PC-3 (cell line): ENCODE data around the gene ZNF777. TPM values are rescaled to one million over a fixed set of nuclear protein-coding genes. Genes with fewer than 3 reads are reported as not detected.

Experiments used
- ATAC-seq: fragments of 200-7000 bp; cut with Tn5 transposase; 2 replicates; pipeline ENCODE4 v1.9.1; 2020; ENCODE audit warnings: mild to moderate bottlenecking, moderate library complexity
- BruUV-seq: library from RNA; stranded (reverse); fragments of 400-500 nt; replicated peaks from 2 replicates; lab custom pipeline; 2021; lab: Mats Ljungman, UMichigan
- CTCF ChIA-PET: fragments of 300-600 bp; sonication (Branson Sonifier 250); formaldehyde crosslinking; loops from one replicate; lab custom pipeline; 2022; ENCODE audit warnings: antibody characterized with exemption; lab: Charles Lee
- POLR2A ChIA-PET: fragments of 300-600 bp; sonication (Branson Sonifier 250); formaldehyde crosslinking; loops from one replicate; lab custom pipeline; 2022; ENCODE audit warnings: antibody characterized with exemption; ENCODE audit not compliant: unreplicated experiment; lab: Charles Lee
- DNase-seq: peaks from one replicate; pipeline ENCODE4 v3.0.0-alpha.2; 2015
- H2AFZ ChIP-seq: fragments of 300-600 bp; sonication (generic); 2 replicates; pipeline ENCODE4 v1.6.0; 2016; ENCODE audit warnings: antibody characterized with exemption, low read length
- H3F3A ChIP-seq: fragments of 300-600 bp; sonication (generic); one replicate; pipeline ENCODE4 v1.6.0; 2017; ENCODE audit warnings: antibody characterized with exemption, low read length, control low read depth, mild to moderate bottlenecking; ENCODE audit not compliant: unreplicated experiment
- H3K27ac ChIP-seq: fragments of 300-600 bp; sonication (generic); 2 replicates; pipeline ENCODE4 v1.5.1; 2016; ENCODE audit warnings: mild to moderate bottlenecking, low read length
- H3K27me3 ChIP-seq: fragments of 300-600 bp; sonication (generic); 2 replicates; pipeline ENCODE4 v1.6.1; 2016; ENCODE audit warnings: low read length, mixed read lengths
- H3K36me3 ChIP-seq: fragments of 300-600 bp; sonication (generic); 2 replicates; pipeline ENCODE4 v1.6.1; 2016; ENCODE audit warnings: low read depth, mixed run types, low read length, mixed read lengths
- H3K4me1 ChIP-seq: fragments of 300-600 bp; sonication (generic); 2 replicates; pipeline ENCODE4 v1.5.1; 2016; ENCODE audit warnings: low read length; ENCODE audit not compliant: insufficient read depth
- H3K4me2 ChIP-seq: fragments of 300-600 bp; sonication (generic); 2 replicates; pipeline ENCODE4 v1.6.0; 2016; ENCODE audit warnings: low read length
- H3K4me3 ChIP-seq: fragments of 300-600 bp; sonication (generic); 2 replicates; pipeline ENCODE4 v1.5.1; 2016; ENCODE audit warnings: mild to moderate bottlenecking, low read length, mixed read lengths
- H3K79me2 ChIP-seq: fragments of 300-600 bp; sonication (generic); 2 replicates; pipeline ENCODE4 v1.6.1; 2017; ENCODE audit warnings: low read length, mixed read lengths
- H3K9ac ChIP-seq: fragments of 300-600 bp; sonication (generic); 2 replicates; pipeline ENCODE4 v1.6.0; 2016; ENCODE audit warnings: mild to moderate bottlenecking, low read length
- H3K9me2 ChIP-seq: fragments of 300-600 bp; sonication (generic); replicated peaks from 2 replicates; pipeline ENCODE4 v1.6.1; 2016; ENCODE audit warnings: mixed run types, low read length, mixed read lengths
- H3K9me3 ChIP-seq: fragments of 300-600 bp; sonication (generic); 2 replicates; pipeline ENCODE4 v1.6.1; 2016; ENCODE audit warnings: low read length, mixed read lengths
- H4K20me1 ChIP-seq: fragments of 300-600 bp; sonication (generic); 2 replicates; pipeline ENCODE4 v1.6.1; 2016; ENCODE audit warnings: low read length, mixed read lengths
- EZH2 ChIP-seq: fragments of 300-600 bp; sonication (generic); IDR thresholded peaks from one replicate; pipeline ENCODE4 v1.6.1; 2017; ENCODE audit warnings: antibody characterized with exemption, mild to moderate bottlenecking, low read length; ENCODE audit not compliant: unreplicated experiment
- EZH2phosphoT487 ChIP-seq: fragments of 300-600 bp; sonication (generic); IDR thresholded peaks from 2 replicates; pipeline ENCODE4 v1.6.1; 2018; ENCODE audit warnings: mild to moderate bottlenecking, antibody characterized with exemption, low read length, borderline replicate concordance
- intact Hi-C: fragments of 100-400 bp; cut with micrococcal nuclease; formaldehyde crosslinking; loops from 2 replicates; pipeline ENCODE4 v1.9.0; 2023
- total RNA-seq: library from RNA; depleted of rRNA; stranded (reverse); fragments of >200 nt; gene quantifications from 2 replicates; pipeline ENCODE4 v1.2.3, GENCODE V29; 2014
- TF ChIP-seq, protein P1 (sequence below): fragments of 300-600 bp; sonication (generic); conservative IDR thresholded peaks from 2 replicates; pipeline ENCODE4 v1.5.1; 2017; ENCODE audit warnings: antibody characterized with exemption, low read depth, mild to moderate bottlenecking, low read length

Gene ZNF777
- total RNA-seq, 1 experiment from 2014 or later: 9.9 TPM

DNA sequence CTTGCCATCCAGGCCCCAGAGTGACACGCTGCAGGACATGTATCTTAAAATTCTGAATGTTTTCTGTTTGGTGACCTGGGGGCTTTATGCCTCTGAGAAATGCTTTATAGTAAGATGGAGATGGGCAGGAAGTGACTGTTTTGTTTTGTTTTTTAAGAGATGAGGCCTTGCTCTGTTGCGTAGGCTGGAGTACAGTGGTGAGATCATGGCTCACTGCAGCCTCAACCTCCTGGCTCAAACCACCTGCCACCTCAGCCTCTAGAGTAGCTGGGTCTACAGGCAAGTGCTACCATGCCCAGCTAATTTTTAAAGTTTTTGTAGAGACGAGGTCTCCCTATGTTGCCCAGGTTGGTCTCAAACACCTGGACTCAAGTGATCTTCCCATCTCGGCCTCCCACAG lies 20.6 kb downstream of the ZNF777 start:
- CTCF ChIA-PET: no interaction called here
- Histone ChIP-seq H3K4me1 (no peaks in the 10 kb centered on the region), H2AFZ (no peak overlapping the region), H3K27me3 (no peaks in the 10 kb centered on the region), H3F3A (peaks cover 4% of the 10 kb centered on the region), H3K36me3 (peaks cover 13% of the 10 kb centered on the region), H3K27ac (no peak overlapping the region), H3K9ac (no peak overlapping the region), H4K20me1 (no peaks in the 10 kb centered on the region), H3K4me2 (no peak overlapping the region), H3K9me2 (no peaks in the 10 kb centered on the region), H3K79me2 (no peaks in the 10 kb centered on the region), H3K4me3 (no peak overlapping the region), H3K9me3 (no peaks in the 10 kb centered on the region)
- BruUV-seq: no TSS peak
- TF ChIP-seq EZH2 (no peak), EZH2phosphoT487 (no peak)
- TF ChIP-seq, protein P1, sequence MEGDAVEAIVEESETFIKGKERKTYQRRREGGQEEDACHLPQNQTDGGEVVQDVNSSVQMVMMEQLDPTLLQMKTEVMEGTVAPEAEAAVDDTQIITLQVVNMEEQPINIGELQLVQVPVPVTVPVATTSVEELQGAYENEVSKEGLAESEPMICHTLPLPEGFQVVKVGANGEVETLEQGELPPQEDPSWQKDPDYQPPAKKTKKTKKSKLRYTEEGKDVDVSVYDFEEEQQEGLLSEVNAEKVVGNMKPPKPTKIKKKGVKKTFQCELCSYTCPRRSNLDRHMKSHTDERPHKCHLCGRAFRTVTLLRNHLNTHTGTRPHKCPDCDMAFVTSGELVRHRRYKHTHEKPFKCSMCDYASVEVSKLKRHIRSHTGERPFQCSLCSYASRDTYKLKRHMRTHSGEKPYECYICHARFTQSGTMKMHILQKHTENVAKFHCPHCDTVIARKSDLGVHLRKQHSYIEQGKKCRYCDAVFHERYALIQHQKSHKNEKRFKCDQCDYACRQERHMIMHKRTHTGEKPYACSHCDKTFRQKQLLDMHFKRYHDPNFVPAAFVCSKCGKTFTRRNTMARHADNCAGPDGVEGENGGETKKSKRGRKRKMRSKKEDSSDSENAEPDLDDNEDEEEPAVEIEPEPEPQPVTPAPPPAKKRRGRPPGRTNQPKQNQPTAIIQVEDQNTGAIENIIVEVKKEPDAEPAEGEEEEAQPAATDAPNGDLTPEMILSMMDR: no peak
- DNase-seq: no peak
- POLR2A ChIA-PET: no interaction called here
- ATAC-seq: no peak
- intact Hi-C loops: no loop called here

DNA sequence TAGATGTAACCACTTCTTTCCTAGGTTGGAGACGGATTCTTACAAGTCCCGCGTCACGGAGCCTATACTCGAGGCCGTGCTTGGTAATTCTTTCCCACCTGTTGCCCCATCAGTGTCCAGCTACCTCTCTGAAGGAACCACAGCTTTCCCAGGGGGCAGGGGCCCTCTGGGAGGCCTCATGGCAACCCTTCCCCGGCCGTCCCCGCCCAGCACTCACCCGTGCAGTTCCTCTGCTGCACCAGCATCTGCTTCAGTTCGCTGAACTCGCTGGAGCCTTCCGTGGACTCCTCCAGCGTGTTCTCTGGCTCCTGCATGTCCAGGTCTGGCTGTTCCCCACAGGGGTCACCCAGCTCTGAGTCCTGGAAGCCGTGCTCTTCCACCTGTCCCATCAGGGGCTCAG lies 24.5 kb downstream of the ZNF777 start:
- ChIA-PET CTCF (no interaction called here), POLR2A (no interaction called here)
- Histone ChIP-seq H3K79me2 (no peaks in the 10 kb centered on the region), H2AFZ (no peak overlapping the region), H3K9ac (no peak overlapping the region), H4K20me1 (no peaks in the 10 kb centered on the region), H3K9me2 (no peaks in the 10 kb centered on the region), H3K4me1 (no peaks in the 10 kb centered on the region), H3K36me3 (peaks cover 13% of the 10 kb centered on the region), H3F3A (peaks cover 4% of the 10 kb centered on the region), H3K27ac (no peak overlapping the region), H3K27me3 (no peaks in the 10 kb centered on the region), H3K9me3 (no peaks in the 10 kb centered on the region), H3K4me2 (no peak overlapping the region), H3K4me3 (no peak overlapping the region)
- ATAC-seq (no peak), DNase-seq (no peak)
- BruUV-seq: no TSS peak
- TF ChIP-seq EZH2 (no peak), EZH2phosphoT487 (no peak)
- intact Hi-C loops: no loop called here

DNA sequence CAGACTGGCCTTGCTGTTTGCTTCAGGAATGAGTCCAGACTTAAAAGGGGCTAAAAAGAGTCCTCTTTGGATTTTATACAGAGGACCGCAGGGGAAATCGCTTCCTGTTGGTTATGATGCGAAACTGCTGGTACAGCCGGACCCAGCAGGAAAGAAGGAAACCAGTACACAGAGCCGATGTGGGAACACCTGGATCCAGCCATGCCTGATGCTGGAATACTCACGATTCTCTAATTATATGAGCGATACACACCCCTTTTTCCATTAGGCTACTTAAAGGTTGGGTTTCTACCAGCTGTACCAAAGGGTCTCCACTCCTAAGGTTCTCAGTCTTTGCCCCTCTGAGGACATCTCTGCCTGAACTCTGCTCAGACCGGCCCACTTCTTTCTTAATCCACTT lies 27.7 kb downstream of the ZNF777 start:
- ATAC-seq (no peak), DNase-seq (no peak)
- TF ChIP-seq, protein P1: no peak
- TF ChIP-seq EZH2phosphoT487: no peak
- TF ChIP-seq EZH2: no peak
- Histone ChIP-seq H3K4me1 (no peaks in the 10 kb centered on the region), H2AFZ (no peak overlapping the region), H3K4me3 (no peak overlapping the region), H3K27me3 (no peaks in the 10 kb centered on the region), H3K9ac (no peak overlapping the region), H3K4me2 (no peak overlapping the region), H3K36me3 (peaks cover 13% of the 10 kb centered on the region), H3K27ac (no peak overlapping the region), H4K20me1 (no peaks in the 10 kb centered on the region), H3F3A (peaks cover 4% of the 10 kb centered on the region), H3K79me2 (no peaks in the 10 kb centered on the region), H3K9me3 (no peaks in the 10 kb centered on the region), H3K9me2 (no peaks in the 10 kb centered on the region)
- POLR2A ChIA-PET: no interaction called here
- intact Hi-C loops: no loop called here
- BruUV-seq: no TSS peak
- CTCF ChIA-PET: no interaction called here
